ENCODE data around the gene FRAS1. TPM values are rescaled to one million over a fixed set of nuclear protein-coding genes. Genes with fewer than 3 reads are reported as not detected.

Gene FRAS1
- total and polyA plus RNA-seq, 2 donors (not counting 3 experiments of a cell fraction or from before 2014, with no cell fraction given) = 1.4 to 3.6 TPM

DNA sequence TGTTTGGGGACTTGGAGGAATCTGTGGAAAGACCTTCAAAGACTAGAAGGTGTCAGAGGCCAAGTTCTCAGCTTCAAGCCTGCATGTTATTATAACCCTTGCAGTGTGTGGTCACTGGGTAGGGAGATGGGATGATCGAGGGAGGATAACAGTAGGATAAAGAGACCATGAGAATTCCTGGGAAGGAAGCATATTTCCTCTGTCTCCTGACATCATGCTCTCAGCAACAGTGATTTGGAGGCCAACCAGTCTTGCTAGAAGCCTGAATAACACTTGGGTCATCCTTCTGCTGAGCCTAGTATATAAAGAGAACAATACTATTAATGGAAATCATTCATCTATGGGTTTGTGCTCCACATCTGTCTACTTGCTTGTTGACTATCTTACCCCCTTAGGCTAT, 453.6 kb downstream of the FRAS1 start:
- intact Hi-C loops (cut with micrococcal nuclease) = loop anchor here (10.0 kb wide), 1 partner anchor 686 kb away; no protein-coding TSS in a partner anchor
- POLR2A ChIA-PET = no interaction called here

DNA sequence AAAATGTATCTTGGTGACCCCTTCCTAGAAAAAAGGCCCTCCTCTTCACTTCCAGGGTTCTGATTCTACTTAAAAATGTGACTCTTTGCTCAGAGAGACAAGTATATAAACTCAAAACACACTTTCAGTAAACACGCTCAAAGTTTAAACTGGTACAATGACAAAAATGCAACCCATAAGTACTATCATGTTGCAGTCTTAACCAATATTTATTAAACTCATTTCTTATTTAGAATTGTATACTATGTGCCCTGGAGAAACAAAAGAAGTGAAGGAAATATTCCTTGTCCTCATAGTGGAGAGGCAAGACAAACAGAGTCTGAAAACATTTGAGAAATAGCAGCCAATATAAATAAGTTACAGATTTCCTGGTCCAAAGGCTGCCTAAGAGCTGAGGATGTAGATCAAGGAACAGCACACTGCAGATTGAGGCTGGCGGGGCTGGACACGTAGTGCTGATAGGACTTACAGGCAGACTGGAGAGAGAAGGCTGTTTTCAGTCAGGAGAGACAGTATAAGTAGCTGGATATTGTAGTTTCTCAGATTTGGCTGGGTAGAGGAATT, 455.3 kb downstream of the FRAS1 start:
- TF ChIP-seq POLR2AphosphoS5 (IDR thresholded peaks at IDR 0.05; ENCODE audit: insufficient read depth, low read depth, low read length) (no peak), FOS (IDR thresholded peaks at IDR 0.05; ENCODE audit: borderline replicate concordance, insufficient read depth, low read length) (no peak)
- Histone ChIP-seq H3K36me3 (ENCODE audit: control insufficient read depth in 2 of 2, extremely low read depth in 1 of 2, insufficient read depth in 2 of 2, low read length in 2 of 2) (no peaks in the 10 kb centered on the region), H3K9me1 (replicated peaks; ENCODE audit: control insufficient read depth, extremely low read depth, insufficient read depth, low read length) (no peaks in the 10 kb centered on the region), H3K9me3 (replicated peaks; ENCODE audit: control insufficient read depth, insufficient read depth, low read length) (no peaks in the 10 kb centered on the region), H3K4me3 (replicated peaks in 1 of 3; ENCODE audit: insufficient read depth in 1 of 3, low read depth in 1 of 3, low read length in 3 of 3) (no peak overlapping the region), H3K79me2 (ENCODE audit: control insufficient read depth, insufficient read depth, low read length) (no peaks in the 10 kb centered on the region), H4K20me1 (replicated peaks; ENCODE audit: control insufficient read depth, extremely low read depth, insufficient read depth, low read length) (no peaks in the 10 kb centered on the region), H2AFZ (ENCODE audit: low read depth, low read length) (no peak overlapping the region), H3K9ac (replicated peaks; ENCODE audit: extremely low read depth, insufficient read depth, low read length) (no peak overlapping the region), H3K4me2 (ENCODE audit: insufficient read depth, low read length) (no peak overlapping the region), H3K27ac (ENCODE audit: insufficient read depth, low read depth, low read length) (no peak overlapping the region), H3K27me3 (ENCODE audit: control insufficient read depth in 2 of 2, insufficient read depth in 2 of 2, low read length in 2 of 2) (no peaks in the 10 kb centered on the region), H3K4me1 (ENCODE audit: control insufficient read depth, extremely low read depth, insufficient read depth, low read length) (no peaks in the 10 kb centered on the region)
- ChIA-PET CTCF (interaction anchor here (0.8 to 1.3 kb wide), 2 partner anchors 10 to 518 kb away, joined by 4 to 6 read pairs; no protein-coding TSS in a partner anchor), POLR2A (no interaction called here)
- dilution Hi-C loops (cut with MboI; ENCODE audit: extremely low pct_ligation_motif_present, low sequenced_read_pairs) (no loop called here), intact Hi-C loops (cut with micrococcal nuclease) (loop anchor here (10.0 kb wide), 1 partner anchor 688 kb away; no protein-coding TSS in a partner anchor)
- no peak for FAIRE-seq
- peak; percentile 71 for DNase-seq (ENCODE audit: low read depth, low spot score)
- no TSS peak for BruUV-seq (replicated peaks)

More for the DNA sequence above, 453.6 kb downstream of the FRAS1 start:
- no peak overlapping the region for H3K4me2 ChIP-seq (ENCODE audit: insufficient read depth, low read length)
- BruUV-seq (replicated peaks) = no TSS peak
- H3K27me3 ChIP-seq (ENCODE audit: control insufficient read depth in 2 of 2, insufficient read depth in 2 of 2, low read length in 2 of 2) = no peaks in the 10 kb centered on the region
- no peaks in the 10 kb centered on the region for H3K79me2 ChIP-seq (ENCODE audit: control insufficient read depth, insufficient read depth, low read length)
- no peaks in the 10 kb centered on the region for H4K20me1 ChIP-seq (replicated peaks; ENCODE audit: control insufficient read depth, extremely low read depth, insufficient read depth, low read length)
- dilution Hi-C loops (cut with MboI; ENCODE audit: extremely low pct_ligation_motif_present, low sequenced_read_pairs) = no loop called here
- H3K4me1 ChIP-seq (ENCODE audit: control insufficient read depth, extremely low read depth, insufficient read depth, low read length) = no peaks in the 10 kb centered on the region
- H3K4me3 ChIP-seq (replicated peaks in 1 of 3; ENCODE audit: insufficient read depth in 1 of 3, low read depth in 1 of 3, low read length in 3 of 3) = no peak overlapping the region
- no peaks in the 10 kb centered on the region for H3K9me3 ChIP-seq (replicated peaks; ENCODE audit: control insufficient read depth, insufficient read depth, low read length)
- no peak overlapping the region for H3K9ac ChIP-seq (replicated peaks; ENCODE audit: extremely low read depth, insufficient read depth, low read length)
- CTCF ChIA-PET = no interaction called here
- no peak for FAIRE-seq
- H3K27ac ChIP-seq (ENCODE audit: insufficient read depth, low read depth, low read length) = no peak overlapping the region
- H3K9me1 ChIP-seq (replicated peaks; ENCODE audit: control insufficient read depth, extremely low read depth, insufficient read depth, low read length) = no peaks in the 10 kb centered on the region
- no peak for DNase-seq (ENCODE audit: low read depth, low spot score)
- H2AFZ ChIP-seq (ENCODE audit: low read depth, low read length) = no peak overlapping the region
- TF ChIP-seq GATA2 (IDR thresholded peaks at IDR 0.05; ENCODE audit: insufficient read depth, insufficient read length, low read depth, low read length) = no peak
- no peak for TF ChIP-seq MYC (IDR thresholded peaks at IDR 0.05; ENCODE audit: low read depth, low read length)
- TF ChIP-seq POLR2A (IDR thresholded peaks at IDR 0.05; ENCODE audit: low read depth, low read length) = no peak
- H3K36me3 ChIP-seq (ENCODE audit: control insufficient read depth in 2 of 2, extremely low read depth in 1 of 2, insufficient read depth in 2 of 2, low read length in 2 of 2) = no peaks in the 10 kb centered on the region

All from endothelial cell of umbilical vein (primary cell).